ENCODE results near the gene RBM39. TPM values are rescaled to one million over a fixed set of nuclear protein-coding genes. Genes with fewer than 3 reads are reported as not detected.
A peak's percentile ranks its signal among the peaks of the same experiment; 100 is the strongest.

The RBM39 gene
- total and polyA plus RNA-seq, 9 of the 15 experiments (the other 6 are each of a cell fraction or from before 2014, with no cell fraction given), result 143 to 319 (median 228) TPM

DNA sequence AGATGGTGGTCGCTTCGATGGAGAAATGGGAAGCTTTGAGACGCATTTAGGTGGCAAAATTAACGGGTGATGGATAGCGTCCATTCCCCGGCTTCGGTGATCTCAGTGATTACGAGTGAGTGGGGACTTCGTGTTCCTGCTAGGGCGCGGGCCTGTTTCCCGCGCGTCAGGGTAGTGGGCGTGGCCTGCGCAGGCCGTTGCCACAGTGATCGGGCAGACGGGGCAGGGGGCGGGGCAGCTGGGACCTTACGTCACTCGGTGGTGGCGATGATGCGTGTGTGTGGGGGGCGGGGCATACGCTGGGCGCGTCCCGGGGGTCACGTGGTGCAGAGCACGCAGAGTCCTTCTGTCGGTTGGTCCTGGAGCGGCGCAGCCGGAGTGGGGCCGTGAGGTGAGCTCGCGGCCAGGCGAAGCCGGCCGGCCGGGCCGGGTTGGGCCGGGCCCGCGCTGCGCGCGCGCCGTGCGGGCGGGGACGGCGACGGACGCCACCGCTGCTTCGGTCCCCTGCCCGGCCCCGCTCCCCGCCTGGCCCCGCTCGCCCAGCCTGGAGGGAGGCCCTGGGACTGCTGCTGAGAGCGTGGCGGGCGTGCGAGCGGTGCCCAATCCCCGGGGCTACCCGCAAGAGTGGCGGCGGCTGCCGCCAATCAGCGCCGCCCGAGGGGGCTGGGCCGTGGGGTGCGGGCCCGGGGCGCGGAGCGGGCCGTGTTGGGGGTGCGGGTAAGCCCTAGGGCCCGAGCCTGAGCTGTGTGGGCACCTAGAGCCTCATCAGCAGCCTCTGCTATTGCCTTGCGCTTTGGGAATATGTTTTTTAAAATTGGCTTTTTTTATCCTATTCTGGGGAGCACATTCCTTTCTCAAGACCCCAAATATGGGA, 29.9 kb upstream of the RBM39 start, which contains the start of gene PHF20 (continued):
- TF ChIP-seq ZNF277 (CRISPR knock-in tag; IDR thresholded peaks at IDR 0.05; ENCODE audit: borderline replicate concordance) (no peak), ZBTB49 (CRISPR knock-in tag; IDR thresholded peaks at IDR 0.05; ENCODE audit: borderline replicate concordance) (no peak), KLF16 (IDR thresholded peaks at IDR 0.05) (no peak), SMAD2 (IDR thresholded peaks at IDR 0.05; ENCODE audit: low read depth, low read length) (no peak), TEAD1 (CRISPR knock-in tag; IDR thresholded peaks at IDR 0.05) (peak in 1 of 2 experiments; percentile 85; a peak in 1 of 4 replicates), HMGXB4 (CRISPR knock-in tag; IDR thresholded peaks at IDR 0.05) (no peak; the same call in 1 of the 2 replicates), NR3C1 (CRISPR knock-in tag; IDR thresholded peaks at IDR 0.05) (peak; percentile 10; the same call in 1 of the 2 replicates), MYBL2 (IDR thresholded peaks at IDR 0.05; ENCODE audit: low read depth) (no peak; the same call in 1 of the 2 replicates), MYBL2 (CRISPR knock-in tag; IDR thresholded peaks at IDR 0.05; ENCODE audit: borderline replicate concordance) (no peak), EZH2 (IDR thresholded peaks at IDR 0.05; ENCODE audit: borderline replicate concordance, low read depth, low read length) (no peak), ZZZ3 (IDR thresholded peaks at IDR 0.05) (no peak), TRIM28 (IDR thresholded peaks at IDR 0.05) (no peak), NFRKB (IDR thresholded peaks at IDR 0.05; ENCODE audit: low read depth) (no peak), CLOCK (CRISPR knock-in tag; IDR thresholded peaks at IDR 0.05; ENCODE audit: borderline replicate concordance) (no peak), SREBF1 (IDR thresholded peaks at IDR 0.05; ENCODE audit: borderline replicate concordance, low read depth, low read length) (no peak), ZBTB17 (CRISPR knock-in tag; IDR thresholded peaks at IDR 0.05) (no peak), FOXP1 (CRISPR knock-in tag; IDR thresholded peaks at IDR 0.05) (peak; percentile 72; the same call in 1 of the 2 replicates)
- TF ChIP-seq, protein P1, sequence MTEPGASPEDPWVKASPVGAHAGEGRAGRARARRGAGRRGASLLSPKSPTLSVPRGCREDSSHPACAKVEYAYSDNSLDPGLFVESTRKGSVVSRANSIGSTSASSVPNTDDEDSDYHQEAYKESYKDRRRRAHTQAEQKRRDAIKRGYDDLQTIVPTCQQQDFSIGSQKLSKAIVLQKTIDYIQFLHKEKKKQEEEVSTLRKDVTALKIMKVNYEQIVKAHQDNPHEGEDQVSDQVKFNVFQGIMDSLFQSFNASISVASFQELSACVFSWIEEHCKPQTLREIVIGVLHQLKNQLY (CRISPR knock-in tag; conservative IDR thresholded peaks at IDR 0.05), result peak in 1 of 2 experiments; percentile 83; a peak in 1 of 4 replicates
